ENCODE results near the gene C20orf173. TPM values are rescaled to one million over a fixed set of nuclear protein-coding genes. Genes with fewer than 3 reads are reported as not detected.

C20orf173 gene
- total RNA-seq, 3 donors from 2014 or later, result not detected

DNA sequence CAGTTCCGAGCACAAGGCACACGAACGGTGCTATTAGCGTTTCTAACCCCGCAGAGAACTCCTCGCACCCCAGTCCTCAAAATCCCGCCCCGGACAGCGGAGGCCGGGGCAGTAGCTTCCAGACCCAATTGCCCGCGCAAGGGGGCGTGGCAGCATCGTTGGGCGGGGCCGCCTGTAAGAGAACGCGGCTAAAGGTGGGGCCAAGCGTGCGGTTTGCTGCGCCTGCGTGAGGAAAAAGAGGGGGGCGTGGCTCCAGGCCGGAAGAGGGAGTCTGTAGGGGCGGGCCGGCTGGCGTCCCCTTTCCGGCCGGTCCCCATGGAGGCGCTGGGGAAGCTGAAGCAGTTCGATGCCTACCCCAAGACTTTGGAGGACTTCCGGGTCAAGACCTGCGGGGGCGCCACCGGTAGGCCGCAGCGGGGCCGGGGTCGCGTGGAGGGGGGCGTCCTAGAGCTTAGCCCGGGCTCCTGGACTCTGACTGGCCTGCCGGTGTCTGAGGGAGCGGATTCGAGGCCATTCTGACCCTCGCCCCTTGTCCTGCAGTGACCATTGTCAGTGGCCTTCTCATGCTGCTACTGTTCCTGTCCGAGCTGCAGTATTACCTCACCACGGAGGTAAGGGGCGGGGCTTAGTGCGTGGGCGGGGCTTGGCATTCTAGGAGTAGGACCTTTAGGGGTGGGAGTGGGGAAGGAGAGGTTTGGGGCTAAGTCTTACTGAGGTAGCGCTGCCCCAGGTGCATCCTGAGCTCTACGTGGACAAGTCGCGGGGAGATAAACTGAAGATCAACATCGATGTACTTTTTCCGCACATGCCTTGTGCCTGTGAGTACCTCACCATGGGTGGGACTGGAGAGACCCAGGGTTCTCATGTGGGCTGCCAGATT, 12.6 kb upstream of the C20orf173 start, which contains the start of gene ERGIC3:
Gene ERGIC3 (plus strand): TSS at position 296 of the 880 bp plus-strand sequence. CDS start 20 bp downstream, at position 316.
- Histone ChIP-seq H3K27ac (peak within 1 kb of the TSS; percentile 86 to 88), H3K36me3 (no peaks in the 10 kb centered on the region), H3K4me3 (peak within 1 kb of the TSS; percentile 74 to 98 (median 92)), H3K27me3 (no peaks in the 10 kb centered on the region), H3K9me3 (no peaks in the 10 kb centered on the region), H3K4me1 (no peaks in the 10 kb centered on the region)
- intact Hi-C loops (cut with DNase I; ENCODE audit: low total_unique reads), result no loop called here
- DNase-seq (ENCODE audit: low spot score in 2 of 2), result peak; percentile 95 to 97
- TF ChIP-seq POLR2AphosphoS5 (IDR thresholded peaks at IDR 0.05) (peak; percentile 36 to 51 (median 37)), POLR2A (IDR thresholded peaks at IDR 0.05) (peak; percentile 22)
- TF ChIP-seq, protein P1, sequence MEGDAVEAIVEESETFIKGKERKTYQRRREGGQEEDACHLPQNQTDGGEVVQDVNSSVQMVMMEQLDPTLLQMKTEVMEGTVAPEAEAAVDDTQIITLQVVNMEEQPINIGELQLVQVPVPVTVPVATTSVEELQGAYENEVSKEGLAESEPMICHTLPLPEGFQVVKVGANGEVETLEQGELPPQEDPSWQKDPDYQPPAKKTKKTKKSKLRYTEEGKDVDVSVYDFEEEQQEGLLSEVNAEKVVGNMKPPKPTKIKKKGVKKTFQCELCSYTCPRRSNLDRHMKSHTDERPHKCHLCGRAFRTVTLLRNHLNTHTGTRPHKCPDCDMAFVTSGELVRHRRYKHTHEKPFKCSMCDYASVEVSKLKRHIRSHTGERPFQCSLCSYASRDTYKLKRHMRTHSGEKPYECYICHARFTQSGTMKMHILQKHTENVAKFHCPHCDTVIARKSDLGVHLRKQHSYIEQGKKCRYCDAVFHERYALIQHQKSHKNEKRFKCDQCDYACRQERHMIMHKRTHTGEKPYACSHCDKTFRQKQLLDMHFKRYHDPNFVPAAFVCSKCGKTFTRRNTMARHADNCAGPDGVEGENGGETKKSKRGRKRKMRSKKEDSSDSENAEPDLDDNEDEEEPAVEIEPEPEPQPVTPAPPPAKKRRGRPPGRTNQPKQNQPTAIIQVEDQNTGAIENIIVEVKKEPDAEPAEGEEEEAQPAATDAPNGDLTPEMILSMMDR (IDR thresholded peaks at IDR 0.05), result peak in 1 of 3 donors; percentile 17

DNA sequence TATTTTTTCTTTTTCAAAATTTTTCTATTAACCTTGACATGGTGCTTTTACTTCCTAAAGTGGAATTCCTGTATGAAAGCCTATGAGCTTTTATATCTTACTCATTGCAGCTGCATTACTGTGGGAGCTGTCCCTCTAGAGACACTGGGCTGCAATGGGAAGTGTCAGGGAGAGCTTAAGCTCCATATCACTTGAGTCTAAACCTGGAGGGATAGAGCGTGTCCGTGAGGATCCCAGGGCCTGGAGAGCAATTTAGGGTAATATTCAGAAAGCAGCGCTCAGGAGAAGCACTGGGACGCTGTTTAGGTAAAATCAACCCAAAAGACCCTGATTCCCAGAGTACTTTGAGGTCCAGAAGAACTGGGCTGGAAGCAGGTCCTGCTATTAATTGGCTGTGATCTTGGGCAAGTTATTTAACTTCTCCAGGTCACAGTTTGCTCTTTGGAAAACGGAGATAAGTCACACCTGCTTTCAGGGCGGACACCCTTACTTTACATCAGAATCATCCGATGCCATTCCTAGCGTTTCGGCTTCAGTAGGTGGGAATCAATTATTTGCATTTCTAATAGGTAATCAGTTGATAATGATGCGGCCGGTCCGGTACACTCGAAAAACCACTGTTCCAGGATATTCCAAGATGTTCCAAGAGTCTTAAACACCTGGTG, 11.8 kb upstream of the C20orf173 start:
- Histone ChIP-seq H3K9me3 (no peaks in the 10 kb centered on the region), H3K27me3 (no peaks in the 10 kb centered on the region), H3K36me3 (no peaks in the 10 kb centered on the region), H3K4me3 (peak overlapping the region; percentile 74 to 98 (median 92)), H3K27ac (peak overlapping the region in 1 of 2 donors; percentile 86), H3K4me1 (no peaks in the 10 kb centered on the region)
- no peak for DNase-seq (ENCODE audit: low spot score in 2 of 2)
- TF ChIP-seq, protein P1 (IDR thresholded peaks at IDR 0.05), result no peak
- no peak for TF ChIP-seq POLR2AphosphoS5 (IDR thresholded peaks at IDR 0.05)
- TF ChIP-seq POLR2A (IDR thresholded peaks at IDR 0.05), result no peak
- intact Hi-C loops (cut with DNase I; ENCODE audit: low total_unique reads), result no loop called here

- DNase-seq (ENCODE audit: low spot score in 2 of 2), result no peak
- intact Hi-C loops (cut with DNase I; ENCODE audit: low total_unique reads), result no loop called here
Measured at GRCh38 chr20:35539756-35540212, 10.3 kb upstream of the C20orf173 start.

GRCh38 chr20:35527122-35527769, 2.2 kb downstream of the C20orf173 start:
- TF ChIP-seq POLR2A (IDR thresholded peaks at IDR 0.05) (no peak), POLR2AphosphoS5 (IDR thresholded peaks at IDR 0.05) (no peak)
- TF ChIP-seq, protein P1 (IDR thresholded peaks at IDR 0.05), result no peak
- DNase-seq (ENCODE audit: low spot score in 2 of 2), result no peak
- no peak overlapping the region for H3K4me3 ChIP-seq
- H3K36me3 ChIP-seq, result no peaks in the 10 kb centered on the region
- H3K27ac ChIP-seq, result no peak overlapping the region
- no peaks in the 10 kb centered on the region for H3K27me3 ChIP-seq
- no peaks in the 10 kb centered on the region for H3K4me1 ChIP-seq
- intact Hi-C loops (cut with DNase I; ENCODE audit: low total_unique reads), result loop anchor here (10.0 kb wide), 1 partner anchor 368 kb away; no protein-coding TSS in a partner anchor
- no peaks in the 10 kb centered on the region for H3K9me3 ChIP-seq

More at GRCh38 chr20:35539756-35540212, 10.3 kb upstream of the C20orf173 start:
- no peaks in the 10 kb centered on the region for H3K36me3 ChIP-seq
- no peaks in the 10 kb centered on the region for H3K4me1 ChIP-seq
- no peaks in the 10 kb centered on the region for H3K9me3 ChIP-seq
- no peak for TF ChIP-seq POLR2AphosphoS5 (IDR thresholded peaks at IDR 0.05)
- TF ChIP-seq POLR2A (IDR thresholded peaks at IDR 0.05), result no peak
- TF ChIP-seq, protein P1 (IDR thresholded peaks at IDR 0.05), result no peak
- H3K4me3 ChIP-seq, result no peak overlapping the region
- H3K27me3 ChIP-seq, result no peaks in the 10 kb centered on the region
- H3K27ac ChIP-seq, result no peak overlapping the region

Measured in breast epithelium (tissue), 4 donors.